Measurements from ENCODE around the gene MYO16.
A peak's percentile ranks its signal among the peaks of the same experiment; 100 is the strongest.

Gene MYO16

DNA sequence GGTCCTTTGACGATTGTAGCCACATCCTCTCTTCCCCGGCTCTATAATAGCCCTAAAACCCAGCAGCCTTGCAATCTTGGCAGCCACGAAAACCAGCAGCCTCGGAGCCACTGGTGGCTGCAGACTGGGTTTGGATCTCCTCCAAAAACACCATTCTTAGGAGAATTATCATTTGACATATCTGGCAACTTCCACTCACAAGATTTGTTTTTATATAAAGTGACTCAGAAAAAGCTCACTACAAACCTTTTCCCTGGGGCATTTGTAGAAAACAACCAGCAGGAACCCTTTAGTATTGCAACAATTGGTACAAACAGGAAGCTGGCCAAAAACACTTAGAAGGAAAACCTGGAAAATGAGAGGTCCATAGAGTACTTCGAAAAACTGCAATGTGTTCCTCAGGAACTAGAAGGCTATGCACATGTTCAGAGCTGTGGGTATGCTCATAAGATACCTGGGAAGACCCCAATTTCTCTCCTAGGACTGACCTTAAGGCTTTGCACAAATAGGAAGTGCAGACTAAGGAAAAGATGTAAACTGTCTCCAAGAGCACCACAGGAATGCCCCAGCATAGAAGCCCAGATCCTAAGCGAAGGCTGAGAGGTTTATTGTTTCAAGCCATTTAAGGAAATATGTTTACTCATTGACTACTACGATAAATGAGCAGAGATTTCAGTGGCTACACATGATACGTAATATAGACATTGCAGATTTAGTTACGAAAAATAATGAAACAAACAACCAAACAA, 71.2 kb downstream of the MYO16 start:
- TF ChIP-seq, protein P1, sequence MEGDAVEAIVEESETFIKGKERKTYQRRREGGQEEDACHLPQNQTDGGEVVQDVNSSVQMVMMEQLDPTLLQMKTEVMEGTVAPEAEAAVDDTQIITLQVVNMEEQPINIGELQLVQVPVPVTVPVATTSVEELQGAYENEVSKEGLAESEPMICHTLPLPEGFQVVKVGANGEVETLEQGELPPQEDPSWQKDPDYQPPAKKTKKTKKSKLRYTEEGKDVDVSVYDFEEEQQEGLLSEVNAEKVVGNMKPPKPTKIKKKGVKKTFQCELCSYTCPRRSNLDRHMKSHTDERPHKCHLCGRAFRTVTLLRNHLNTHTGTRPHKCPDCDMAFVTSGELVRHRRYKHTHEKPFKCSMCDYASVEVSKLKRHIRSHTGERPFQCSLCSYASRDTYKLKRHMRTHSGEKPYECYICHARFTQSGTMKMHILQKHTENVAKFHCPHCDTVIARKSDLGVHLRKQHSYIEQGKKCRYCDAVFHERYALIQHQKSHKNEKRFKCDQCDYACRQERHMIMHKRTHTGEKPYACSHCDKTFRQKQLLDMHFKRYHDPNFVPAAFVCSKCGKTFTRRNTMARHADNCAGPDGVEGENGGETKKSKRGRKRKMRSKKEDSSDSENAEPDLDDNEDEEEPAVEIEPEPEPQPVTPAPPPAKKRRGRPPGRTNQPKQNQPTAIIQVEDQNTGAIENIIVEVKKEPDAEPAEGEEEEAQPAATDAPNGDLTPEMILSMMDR (IDR thresholded peaks at IDR 0.05; ENCODE audit: low read depth, low read length): no peak
- DNase-seq (ENCODE audit: extremely low read depth, low read depth): peak; percentile 5

DNA sequence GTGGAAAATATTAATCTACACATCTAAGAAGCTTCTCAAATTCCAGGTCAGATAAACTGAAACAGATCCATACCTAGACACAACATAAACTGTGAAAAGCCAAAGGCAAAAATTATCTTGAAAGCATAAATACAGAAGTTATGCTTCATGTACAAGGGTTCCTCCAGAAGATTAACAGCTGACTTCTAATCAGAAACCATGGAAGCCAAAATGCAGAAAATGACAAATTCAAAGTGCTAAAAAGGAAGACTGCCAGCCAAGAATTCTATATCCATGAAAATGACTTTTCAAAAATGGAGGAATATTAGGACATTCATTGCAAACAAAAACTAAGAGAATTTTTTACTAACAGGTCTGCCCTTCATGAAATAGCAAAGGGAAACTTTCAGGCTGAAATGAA, 72.8 kb downstream of the MYO16 start:
- DNase-seq (ENCODE audit: extremely low read depth, low read depth): no peak
- TF ChIP-seq, protein P1 (IDR thresholded peaks at IDR 0.05; ENCODE audit: low read depth, low read length): no peak

DNA sequence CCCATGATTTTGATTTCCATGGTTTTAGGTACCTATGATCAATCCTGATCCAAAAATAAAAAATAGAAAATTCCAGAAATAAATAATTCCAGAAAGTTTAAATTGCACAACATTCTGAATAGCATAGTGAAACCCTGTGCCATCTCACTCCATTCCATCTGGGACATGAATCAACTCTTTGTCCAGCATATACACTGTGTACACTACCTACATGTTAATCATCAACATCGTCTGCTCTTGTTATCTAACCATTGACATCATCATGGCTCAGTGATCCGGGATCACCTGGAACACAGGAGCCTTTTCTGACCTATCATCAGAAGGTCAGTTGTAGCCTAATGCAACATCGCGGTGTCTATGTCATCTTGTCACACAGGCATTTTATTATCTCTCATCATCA, 75.6 kb downstream of the MYO16 start:
- TF ChIP-seq, protein P1 (IDR thresholded peaks at IDR 0.05; ENCODE audit: low read depth, low read length): no peak
- no peak for DNase-seq (ENCODE audit: extremely low read depth, low read depth)

- no peak for DNase-seq (ENCODE audit: extremely low read depth, low read depth)
- TF ChIP-seq, protein P1 (IDR thresholded peaks at IDR 0.05; ENCODE audit: low read depth, low read length): no peak
Measured at GRCh38 chr13:108707584-108707983, 78.2 kb downstream of the MYO16 start.

DNA sequence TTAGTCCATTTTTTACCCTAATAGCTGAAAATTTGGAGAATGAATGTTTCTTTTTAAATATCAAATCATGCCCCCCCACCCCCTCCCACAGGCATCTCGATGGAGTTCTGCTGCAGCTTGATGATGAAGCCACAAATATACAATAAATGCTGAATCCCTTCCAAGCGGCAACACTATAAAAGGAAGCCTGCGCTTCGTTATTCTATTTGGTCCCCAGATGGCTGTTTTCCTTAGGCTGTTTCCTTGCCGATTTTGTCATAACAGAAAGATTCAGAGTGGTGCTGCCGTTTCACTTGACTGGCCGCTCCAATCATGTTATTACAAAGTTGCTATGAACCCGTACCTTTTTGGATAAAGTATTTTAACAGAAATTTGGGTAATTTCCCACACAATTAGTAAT, 79.5 kb downstream of the MYO16 start:
- DNase-seq (ENCODE audit: extremely low read depth, low read depth): no peak
- TF ChIP-seq, protein P1 (IDR thresholded peaks at IDR 0.05; ENCODE audit: low read depth, low read length): no peak

DNA sequence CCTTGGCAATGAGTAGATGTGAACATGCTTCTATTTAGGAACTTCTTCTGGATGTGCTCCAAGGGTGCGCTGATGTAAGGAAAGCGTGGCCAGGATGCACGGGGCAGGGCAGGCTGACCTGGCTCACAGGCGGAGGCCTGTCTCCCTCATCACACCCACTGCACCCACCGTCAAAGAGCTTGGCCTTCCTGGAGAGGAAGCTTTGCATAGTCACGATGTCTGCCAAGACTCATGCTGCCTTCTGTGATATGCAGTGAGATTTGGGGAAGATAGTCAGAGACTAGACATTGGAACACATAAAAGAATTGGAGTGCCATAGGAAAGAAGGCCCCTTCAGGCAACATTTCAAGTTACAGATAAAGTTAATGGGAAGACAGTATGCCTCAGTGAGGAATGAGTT, 82.0 kb downstream of the MYO16 start:
- TF ChIP-seq, protein P1 (IDR thresholded peaks at IDR 0.05; ENCODE audit: low read depth, low read length): no peak
- no peak for DNase-seq (ENCODE audit: extremely low read depth, low read depth)

DNA sequence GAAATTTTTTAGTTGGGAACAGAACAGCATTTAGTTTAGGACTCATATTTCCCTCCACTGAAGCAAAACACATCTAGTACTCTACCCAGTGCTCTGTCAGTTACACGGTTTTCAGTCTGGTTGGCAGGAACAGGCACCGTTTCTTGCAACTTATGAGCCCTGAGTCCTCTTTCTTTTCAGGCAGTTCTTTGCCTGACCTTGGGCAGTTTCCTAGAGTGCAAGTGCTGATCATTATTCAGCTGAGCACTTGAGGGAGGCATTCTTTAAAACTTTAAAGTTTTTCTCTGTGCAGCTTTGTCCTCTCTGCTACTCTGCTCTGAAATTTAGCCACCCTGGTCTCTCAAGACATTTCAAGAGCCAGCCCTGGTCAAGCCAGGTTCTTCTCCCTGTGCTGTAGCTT, 96.1 kb downstream of the MYO16 start:
- TF ChIP-seq, protein P1 (IDR thresholded peaks at IDR 0.05; ENCODE audit: low read depth, low read length): no peak
- DNase-seq (ENCODE audit: extremely low read depth, low read depth): no peak
